OCI-LY1 (cell line): ENCODE results near the gene HBS1L.

Experiments used
- H2AFZ ChIP-seq: fragments of 200-600 bp; sonication (generic), shearing (Covaris generic); 2 replicates; pipeline ENCODE4 v1.6.0; 2014; ENCODE audit warnings: antibody characterized with exemption, mild to moderate bottlenecking, low read length
- H3F3A ChIP-seq: fragments of 200-600 bp; sonication (generic), shearing (Covaris generic); 2 replicates; pipeline ENCODE4 v1.6.0; 2014; ENCODE audit warnings: mild to moderate bottlenecking, antibody characterized with exemption, low read length, moderate library complexity; ENCODE audit not compliant: insufficient read depth
- H3K27ac ChIP-seq: fragments of 200-600 bp; sonication (generic); 2 replicates; pipeline ENCODE4 v1.5.1; 2014; ENCODE audit warnings: low read length, mixed run types, mild to moderate bottlenecking, low read depth; ENCODE audit not compliant: poor library complexity, severe bottlenecking
- H3K27me3 ChIP-seq: fragments of 200-600 bp; sonication (generic); 2 replicates; pipeline ENCODE4 v1.6.0; 2014; ENCODE audit warnings: antibody characterized with exemption, mild to moderate bottlenecking, low read length, moderate library complexity; ENCODE audit not compliant: insufficient read depth
- H3K36me3 ChIP-seq: fragments of 200-600 bp; sonication (generic); 2 replicates; pipeline ENCODE4 v1.6.1; 2014; ENCODE audit warnings: mild to moderate bottlenecking, antibody characterized with exemption, low read length, moderate library complexity, mixed read lengths; ENCODE audit not compliant: insufficient read depth
- H3K4me1 ChIP-seq: fragments of 200-600 bp; sonication (generic); 2 replicates; pipeline ENCODE4 v1.5.1; 2014; ENCODE audit warnings: mild to moderate bottlenecking, low read length, moderate library complexity; ENCODE audit not compliant: insufficient read depth, severe bottlenecking
- H3K4me2 ChIP-seq: fragments of 200-600 bp; sonication (generic), shearing (Covaris generic); 2 replicates; pipeline ENCODE4 v1.6.1; 2014; ENCODE audit warnings: low read length
- H3K4me3 ChIP-seq: fragments of 200-600 bp; sonication (generic); 2 replicates; pipeline ENCODE4 v1.5.1; 2014; ENCODE audit warnings: low read length, low read depth, mild to moderate bottlenecking, mixed read lengths; ENCODE audit not compliant: poor library complexity, severe bottlenecking
- H3K79me2 ChIP-seq: fragments of 200-600 bp; shearing (Covaris generic); 2 replicates; pipeline ENCODE4 v1.6.1; 2016; ENCODE audit warnings: mixed run types, low read length, mixed read lengths; ENCODE audit not compliant: insufficient read depth
- H3K9ac ChIP-seq: fragments of 200-600 bp; sonication (generic), shearing (Covaris generic); 2 replicates; pipeline ENCODE4 v1.6.1; 2014; ENCODE audit warnings: mild to moderate bottlenecking, low read length, mixed read lengths
- H3K9me2 ChIP-seq: fragments of 200-600 bp; sonication (generic), shearing (Covaris generic); 2 replicates; pipeline ENCODE4 v1.6.1; 2014; ENCODE audit warnings: low read depth, mild to moderate bottlenecking, low read length, mixed read lengths
- H3K9me3 ChIP-seq: fragments of 200-600 bp; shearing (Covaris generic); 2 replicates; pipeline ENCODE4 v1.6.1; 2014; ENCODE audit warnings: low read length, mixed read lengths
- H4K20me1 ChIP-seq: fragments of 200-600 bp; sonication (generic), shearing (Covaris generic); 2 replicates; pipeline ENCODE4 v1.6.0; 2016; ENCODE audit warnings: mild to moderate bottlenecking, low read length; ENCODE audit not compliant: insufficient read depth
- EZH2 ChIP-seq: fragments of 200-600 bp; sonication (generic), shearing (Covaris generic); IDR thresholded peaks from 2 replicates; pipeline ENCODE4 v1.8.0; 2017; ENCODE audit warnings: borderline replicate concordance, mixed run types, mild to moderate bottlenecking, antibody characterized with exemption, low read length, moderate library complexity, mixed read lengths
- TF ChIP-seq, protein P1 (sequence below): fragments of 200-600 bp; sonication (generic), shearing (Covaris generic); IDR thresholded peaks from 2 replicates; pipeline ENCODE4 v1.5.1; 2017; ENCODE audit warnings: mild to moderate bottlenecking, antibody characterized with exemption, low read length, moderate library complexity, mixed read lengths

Gene HBS1L

DNA sequence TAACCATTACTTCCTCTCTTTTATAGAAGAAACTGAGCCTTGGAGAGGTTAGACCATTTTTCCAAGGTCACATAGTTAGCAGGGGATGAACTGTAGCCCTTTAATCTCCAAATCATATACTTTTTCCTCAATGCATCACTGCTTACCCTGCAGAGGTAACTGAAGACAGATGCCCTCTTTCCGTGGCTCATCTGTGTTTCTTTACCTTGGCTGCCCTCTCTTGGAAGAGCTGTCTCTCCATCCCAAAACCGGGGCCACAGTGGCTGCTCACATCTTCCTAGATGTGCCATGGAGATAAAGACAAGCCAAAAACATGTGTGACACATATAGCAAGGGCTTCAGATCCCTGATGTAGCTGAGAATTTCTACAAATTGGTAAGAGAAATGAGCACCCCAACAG lies 104.1 kb downstream of the HBS1L start:
- Histone ChIP-seq H3K4me1 (no peaks in the 10 kb centered on the region), H3K9ac (no peak overlapping the region), H3K79me2 (no peaks in the 10 kb centered on the region), H4K20me1 (no peaks in the 10 kb centered on the region), H3K4me2 (no peak overlapping the region), H3F3A (no peaks in the 10 kb centered on the region), H3K4me3 (no peak overlapping the region), H3K36me3 (no peaks in the 10 kb centered on the region; the same call in 1 of the 2 replicates), H3K9me3 (peaks cover 6% of the 10 kb centered on the region; the same call in 1 of the 2 replicates), H3K27ac (no peak overlapping the region), H3K27me3 (peaks cover 3% of the 10 kb centered on the region; the same call in 1 of the 2 replicates), H2AFZ (no peak overlapping the region), H3K9me2 (no peaks in the 10 kb centered on the region)
- TF ChIP-seq, protein P1, sequence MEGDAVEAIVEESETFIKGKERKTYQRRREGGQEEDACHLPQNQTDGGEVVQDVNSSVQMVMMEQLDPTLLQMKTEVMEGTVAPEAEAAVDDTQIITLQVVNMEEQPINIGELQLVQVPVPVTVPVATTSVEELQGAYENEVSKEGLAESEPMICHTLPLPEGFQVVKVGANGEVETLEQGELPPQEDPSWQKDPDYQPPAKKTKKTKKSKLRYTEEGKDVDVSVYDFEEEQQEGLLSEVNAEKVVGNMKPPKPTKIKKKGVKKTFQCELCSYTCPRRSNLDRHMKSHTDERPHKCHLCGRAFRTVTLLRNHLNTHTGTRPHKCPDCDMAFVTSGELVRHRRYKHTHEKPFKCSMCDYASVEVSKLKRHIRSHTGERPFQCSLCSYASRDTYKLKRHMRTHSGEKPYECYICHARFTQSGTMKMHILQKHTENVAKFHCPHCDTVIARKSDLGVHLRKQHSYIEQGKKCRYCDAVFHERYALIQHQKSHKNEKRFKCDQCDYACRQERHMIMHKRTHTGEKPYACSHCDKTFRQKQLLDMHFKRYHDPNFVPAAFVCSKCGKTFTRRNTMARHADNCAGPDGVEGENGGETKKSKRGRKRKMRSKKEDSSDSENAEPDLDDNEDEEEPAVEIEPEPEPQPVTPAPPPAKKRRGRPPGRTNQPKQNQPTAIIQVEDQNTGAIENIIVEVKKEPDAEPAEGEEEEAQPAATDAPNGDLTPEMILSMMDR = no peak
- no peak for TF ChIP-seq EZH2

DNA sequence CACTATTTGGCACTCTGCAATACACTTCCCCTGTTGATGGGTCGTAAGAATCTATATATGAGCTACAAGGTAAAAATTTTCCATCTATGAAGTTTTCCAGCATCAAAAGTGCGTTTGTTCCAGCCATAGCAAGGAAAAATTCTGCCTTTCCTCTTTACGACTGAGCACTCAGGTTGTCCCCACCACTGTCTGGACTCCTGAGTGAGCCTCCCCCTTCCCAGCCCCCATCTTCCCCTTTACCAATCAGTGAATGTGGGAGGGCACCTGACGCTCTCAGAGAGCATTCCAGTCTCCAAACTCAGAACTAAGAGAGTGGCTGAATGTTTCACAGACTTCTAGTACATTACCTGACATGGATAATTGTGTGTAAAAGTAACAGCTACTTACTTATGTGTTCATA lies 104.7 kb downstream of the HBS1L start, which contains the start of gene ALDH8A1:
Gene ALDH8A1 (minus strand): TSS at position 175 of the 400 bp plus-strand sequence. CDS start 48 bp downstream, at position 127.
- no peak within 1 kb of the TSS for H3K9ac ChIP-seq
- no peaks in the 10 kb centered on the region for H3K4me1 ChIP-seq
- no peak within 1 kb of the TSS for H2AFZ ChIP-seq
- H3K79me2 ChIP-seq = no peaks in the 10 kb centered on the region
- no peak within 1 kb of the TSS for H3K4me2 ChIP-seq
- peaks cover 3% of the 10 kb centered on the region; the same call in 1 of the 2 replicates for H3K27me3 ChIP-seq
- H3K27ac ChIP-seq = no peak within 1 kb of the TSS
- H3K9me3 ChIP-seq = peaks cover 6% of the 10 kb centered on the region; the same call in 1 of the 2 replicates
- TF ChIP-seq, protein P1 = no peak
- no peak for TF ChIP-seq EZH2
- H3K9me2 ChIP-seq = no peaks in the 10 kb centered on the region
- no peaks in the 10 kb centered on the region for H4K20me1 ChIP-seq
- no peak within 1 kb of the TSS for H3K4me3 ChIP-seq
- H3F3A ChIP-seq = no peaks in the 10 kb centered on the region
- H3K36me3 ChIP-seq = no peaks in the 10 kb centered on the region; the same call in 1 of the 2 replicates

DNA sequence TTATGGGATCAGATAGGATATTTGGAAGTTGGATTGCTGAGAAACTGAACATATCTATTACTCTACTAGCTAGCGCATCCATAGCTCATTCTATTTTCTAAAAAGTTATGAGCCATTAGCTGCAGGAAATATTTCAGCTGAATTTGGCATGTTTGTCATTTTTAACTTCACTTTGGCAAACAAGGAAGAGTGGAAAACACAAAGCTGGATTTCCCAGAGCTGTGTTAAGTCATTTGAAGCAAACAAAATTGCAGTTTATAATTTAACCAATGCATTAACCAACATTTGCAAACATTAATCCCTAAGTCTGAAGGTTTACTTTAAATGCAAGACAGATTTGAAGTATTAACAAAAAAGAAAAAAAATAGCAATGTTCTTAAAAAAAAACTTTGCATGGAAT lies 105.9 kb downstream of the HBS1L start:
- Histone ChIP-seq H3K4me3 (no peak overlapping the region), H3K27ac (no peak overlapping the region), H3K4me1 (no peaks in the 10 kb centered on the region), H3K9me3 (peaks cover 6% of the 10 kb centered on the region; the same call in 1 of the 2 replicates), H4K20me1 (no peaks in the 10 kb centered on the region), H3K4me2 (no peak overlapping the region), H3K27me3 (peaks cover 3% of the 10 kb centered on the region; the same call in 1 of the 2 replicates), H3K9me2 (no peaks in the 10 kb centered on the region), H3K36me3 (no peaks in the 10 kb centered on the region; the same call in 1 of the 2 replicates), H2AFZ (no peak overlapping the region), H3F3A (no peaks in the 10 kb centered on the region), H3K79me2 (no peaks in the 10 kb centered on the region), H3K9ac (no peak overlapping the region)
- TF ChIP-seq, protein P1 = no peak
- no peak for TF ChIP-seq EZH2
